ENCODE results near the gene IRAK4.
"Not testable (repeated sequence)": the region's sequence is repeated elsewhere in the genome, so short reads cannot be mapped to it uniquely, and the experiment has no call there.

The IRAK4 gene

DNA sequence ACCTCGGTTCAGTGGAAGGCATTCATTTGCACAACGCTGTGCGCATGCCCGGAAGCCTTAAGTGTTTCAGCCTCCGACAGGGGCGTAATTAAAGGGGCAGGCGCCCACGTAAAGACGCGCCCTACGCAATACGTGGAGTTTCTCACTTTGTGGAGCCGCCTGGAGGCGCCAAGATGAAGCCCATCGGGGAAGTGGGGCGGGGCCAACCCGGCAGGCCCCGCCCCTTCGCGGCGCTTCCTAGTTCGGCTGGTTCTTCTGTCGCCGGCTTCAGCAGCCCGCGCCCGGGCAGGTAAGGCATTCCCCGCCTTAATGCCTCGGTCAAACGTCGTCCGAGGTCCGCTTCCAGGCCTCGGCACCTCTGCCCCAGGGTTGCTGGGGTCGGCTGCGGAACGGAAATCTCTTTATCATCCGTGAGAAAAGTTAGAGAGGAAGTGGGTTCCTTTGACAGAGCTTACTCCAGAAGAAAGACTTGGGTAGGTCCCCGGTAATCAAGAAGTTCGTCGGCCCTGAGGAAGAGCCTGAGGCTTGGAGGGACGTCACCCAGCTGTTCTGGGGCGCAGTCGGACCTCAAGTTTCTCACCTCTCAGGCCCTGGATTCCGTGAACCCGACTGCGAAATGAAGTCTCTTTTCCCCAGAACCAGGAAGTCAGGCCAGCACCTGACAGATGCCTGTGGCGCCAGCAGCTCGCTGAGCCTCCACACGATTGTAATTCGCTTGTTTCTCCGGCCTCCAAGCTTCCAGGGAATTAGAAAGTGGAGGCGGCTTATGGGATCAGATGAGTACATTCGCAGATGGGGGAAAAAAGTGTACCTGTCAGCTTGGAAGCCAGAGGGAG lies at the start of gene IRAK4, which contains the start of gene PUS7L:
Gene IRAK4 (plus strand): TSS at position 224 of the 836 bp plus-strand sequence. CDS start 9,161 bp downstream, outside the sequence.
Gene PUS7L (minus strand): TSS at position 63 of the 836 bp plus-strand sequence. CDS start 3,545 bp downstream, outside the sequence.
- DNase-seq = no peak

GRCh38 chr12:43711348-43711747 lies 47.4 kb upstream of the IRAK4 start:
- no peak for DNase-seq

GRCh38 chr12:43722621-43723020 lies 36.1 kb upstream of the IRAK4 start:
- no peak for DNase-seq

GRCh38 chr12:43723134-43723533 lies 35.6 kb upstream of the IRAK4 start:
- no peak for DNase-seq

DNA sequence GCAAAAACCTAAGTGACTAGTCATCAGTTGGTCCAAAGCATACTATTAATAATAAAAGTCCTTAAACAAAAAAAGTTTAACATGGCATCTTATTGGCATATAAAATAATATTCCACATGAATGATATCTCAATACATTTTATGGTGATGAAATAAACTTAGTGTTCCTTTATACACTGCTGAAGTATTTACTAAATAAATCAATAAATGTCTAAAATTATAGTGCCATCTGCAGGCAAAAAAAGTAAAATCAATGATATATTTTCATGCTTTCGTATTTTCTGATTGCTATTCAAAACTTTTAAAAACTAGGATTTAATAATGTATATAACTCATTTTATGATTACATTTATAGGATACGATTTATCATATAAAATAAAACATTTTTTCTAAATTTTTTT lies 30.6 kb upstream of the IRAK4 start:
- no peak for DNase-seq

DNA sequence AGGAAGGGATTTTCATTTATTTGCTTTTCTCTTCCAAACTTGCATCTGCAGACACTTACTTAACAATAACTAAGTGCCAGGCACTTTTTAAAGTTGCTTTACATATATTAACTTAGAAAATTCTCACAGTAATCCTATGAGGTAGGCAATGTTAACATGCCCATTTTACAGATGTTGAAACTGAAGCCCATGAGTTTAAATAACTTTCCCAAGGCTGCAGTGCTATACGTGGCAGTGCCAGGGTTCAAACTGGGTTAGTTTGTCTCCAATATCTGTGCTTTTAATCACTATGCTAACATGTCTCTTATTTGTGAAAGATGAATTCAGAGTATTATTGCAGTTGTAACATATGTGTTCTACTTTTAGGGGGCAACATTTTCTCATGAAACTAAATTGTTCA lies 30.1 kb upstream of the IRAK4 start:
- no peak for DNase-seq

DNA sequence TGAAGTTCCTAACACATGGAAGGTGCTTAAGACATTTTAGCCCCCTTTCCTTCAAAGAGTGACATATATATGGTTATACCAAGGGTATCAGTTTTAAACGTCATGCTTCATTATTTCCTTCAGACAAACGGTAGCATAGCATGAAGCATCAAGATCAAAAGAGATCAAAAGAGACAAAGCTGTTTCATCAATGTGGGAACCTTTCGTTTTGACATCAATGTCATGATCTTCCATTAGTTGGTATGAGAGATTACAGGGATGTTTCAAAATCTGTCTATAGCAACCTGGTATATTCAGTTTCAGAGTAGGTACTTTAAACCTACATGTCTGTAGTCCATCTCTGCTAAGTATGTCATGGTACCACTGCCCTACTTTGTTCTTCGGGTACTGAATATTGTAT lies 28.5 kb upstream of the IRAK4 start:
- no peak for DNase-seq

- no peak for DNase-seq
Observed at GRCh38 chr12:43733687-43734086, 25.1 kb upstream of the IRAK4 start.

GRCh38 chr12:43736927-43737440 lies 21.8 kb upstream of the IRAK4 start:
- DNase-seq = no peak

DNA sequence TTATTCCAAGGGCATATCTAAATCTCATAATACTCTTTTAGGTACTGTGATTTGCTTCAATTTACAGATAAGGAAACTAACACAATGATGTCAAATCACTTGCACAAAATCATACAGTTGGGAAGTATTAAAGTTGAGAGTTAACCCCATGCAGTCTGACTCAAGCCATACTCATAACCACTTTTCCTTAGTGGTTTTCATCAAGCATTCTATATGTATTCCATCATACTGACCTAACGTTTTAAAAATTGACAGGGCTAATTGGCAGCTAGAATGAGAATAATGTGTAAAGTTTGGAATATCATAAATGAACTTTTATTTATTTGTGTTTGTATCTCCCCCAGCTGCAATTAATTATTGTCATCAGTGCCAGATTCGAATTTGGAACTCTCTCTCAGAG lies 21.1 kb upstream of the IRAK4 start:
- DNase-seq = no peak

DNA sequence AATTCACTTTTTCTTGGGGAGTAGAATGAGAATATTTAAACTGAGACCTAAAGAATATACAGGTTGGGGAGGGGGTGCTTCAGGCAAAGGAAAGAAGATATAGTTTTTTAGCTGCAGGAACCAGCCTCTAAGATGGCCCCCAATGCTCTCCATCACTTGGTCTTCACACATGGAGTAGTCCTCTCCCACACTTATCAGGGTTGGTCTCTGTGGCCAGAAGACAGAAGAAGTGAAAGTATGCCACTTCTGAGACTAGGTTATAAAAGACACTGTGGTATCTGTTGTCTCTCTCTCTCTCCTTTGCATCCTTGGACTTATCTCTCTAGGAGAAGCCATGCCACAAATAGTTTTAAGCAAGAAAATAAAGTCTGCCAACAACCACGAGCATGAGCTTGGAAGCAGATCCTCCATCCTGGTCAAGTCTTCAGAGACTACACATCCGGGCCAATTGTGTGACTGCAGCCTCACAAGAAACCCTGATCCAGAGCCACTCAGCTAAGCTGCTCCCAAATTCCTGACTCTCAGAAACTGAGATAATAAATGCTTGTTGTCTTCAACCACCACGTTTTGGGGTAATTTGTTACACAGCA lies 18.1 kb upstream of the IRAK4 start:
- DNase-seq = no peak

DNA sequence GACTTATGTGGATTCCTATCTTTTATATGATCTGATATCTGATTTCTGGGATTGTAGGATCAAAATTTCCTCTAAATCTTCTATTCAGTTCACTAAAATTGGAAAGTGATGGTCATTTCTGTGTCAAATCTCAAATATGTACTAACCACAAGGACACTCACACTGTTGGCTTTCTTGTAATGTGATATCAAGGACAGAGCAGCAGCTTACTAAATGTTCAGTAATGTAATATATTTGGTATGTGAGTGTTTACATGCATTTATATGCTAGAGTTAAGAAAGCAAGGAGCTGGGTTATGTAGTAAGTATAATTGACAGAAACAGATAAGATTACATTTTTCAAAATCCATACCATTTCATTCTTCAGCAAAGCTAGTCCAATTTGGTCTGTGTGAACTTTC lies 16.6 kb upstream of the IRAK4 start:
- DNase-seq = no peak

DNA sequence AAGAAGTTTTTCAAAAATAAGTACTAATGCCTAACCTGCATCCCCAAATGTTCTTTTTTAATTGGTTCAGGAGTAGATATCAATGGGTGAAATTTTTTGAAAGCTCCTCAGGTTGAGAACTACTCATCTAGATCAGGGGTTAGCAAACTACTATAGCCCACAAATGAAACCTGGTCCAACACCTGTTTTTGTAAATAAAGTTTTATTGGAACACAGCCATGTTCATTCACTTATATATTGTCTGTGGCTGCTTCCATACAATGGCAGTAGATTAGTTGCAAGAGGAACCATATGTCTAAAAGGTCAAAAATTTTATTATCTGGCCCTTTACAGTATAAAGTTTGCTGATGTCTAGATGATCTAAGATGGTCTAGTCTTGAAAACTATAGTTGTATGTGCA lies 13.9 kb upstream of the IRAK4 start:
- no peak for DNase-seq

- no peak for DNase-seq
Observed at GRCh38 chr12:43749016-43749415, 9.7 kb upstream of the IRAK4 start.

GRCh38 chr12:43750814-43751213 lies 7.9 kb upstream of the IRAK4 start:
- DNase-seq = no peak

- DNase-seq = not testable (repeated sequence)
Observed at GRCh38 chr12:43751360-43751759, 7.4 kb upstream of the IRAK4 start.

- no peak for DNase-seq
Observed at GRCh38 chr12:43754015-43754414, 4.7 kb upstream of the IRAK4 start.

DNA sequence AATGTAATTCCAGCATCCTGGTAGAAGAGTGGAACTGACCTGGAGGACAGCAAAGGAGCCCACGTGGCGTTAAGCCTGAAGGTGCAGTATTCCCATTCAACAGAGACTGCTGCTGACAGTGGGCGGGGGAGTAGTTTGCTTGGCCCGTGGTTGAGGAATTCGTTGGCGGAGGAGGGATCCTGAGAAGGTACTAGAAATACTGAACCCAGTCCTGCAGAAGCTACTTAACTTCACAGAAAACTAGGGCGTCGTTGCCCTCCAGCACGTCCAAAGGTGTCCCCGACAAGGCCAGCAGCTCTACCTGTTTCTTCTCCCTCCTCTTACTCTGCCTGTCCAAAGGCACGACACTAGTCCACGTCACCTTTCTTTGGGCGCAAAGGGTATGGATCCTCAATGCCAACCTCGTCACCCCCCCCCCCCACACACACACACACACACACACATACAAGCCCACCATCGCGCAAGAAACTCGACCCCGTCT lies 464 bp upstream of the IRAK4 start:
- DNase-seq = no peak

- DNase-seq = no peak
Observed at GRCh38 chr12:43760396-43760795, 1.6 kb downstream of the IRAK4 start.

- DNase-seq = no peak
Observed at GRCh38 chr12:43761500-43761899, 2.7 kb downstream of the IRAK4 start.

- DNase-seq = no peak
Observed at GRCh38 chr12:43762596-43762995, 3.8 kb downstream of the IRAK4 start.

DNA sequence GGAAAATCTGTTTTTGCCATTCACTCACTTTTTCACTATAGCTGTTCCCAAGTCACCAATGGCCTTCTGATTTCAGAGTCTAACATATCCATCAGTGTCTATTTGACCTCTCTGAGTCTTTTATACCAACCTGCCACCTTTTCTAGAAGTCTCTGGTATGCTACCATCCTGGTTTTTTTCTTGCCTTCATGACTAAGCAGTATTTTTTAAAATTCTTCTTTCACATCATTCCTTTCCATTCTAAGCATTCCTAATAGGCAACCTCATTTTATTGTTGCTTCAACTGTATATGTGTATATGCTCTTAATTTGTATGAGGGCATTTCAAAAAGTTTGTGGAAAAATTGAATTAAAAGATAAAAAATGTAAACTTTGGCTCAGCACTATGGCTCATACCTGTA lies 5.0 kb downstream of the IRAK4 start:
- DNase-seq = no peak

DNA sequence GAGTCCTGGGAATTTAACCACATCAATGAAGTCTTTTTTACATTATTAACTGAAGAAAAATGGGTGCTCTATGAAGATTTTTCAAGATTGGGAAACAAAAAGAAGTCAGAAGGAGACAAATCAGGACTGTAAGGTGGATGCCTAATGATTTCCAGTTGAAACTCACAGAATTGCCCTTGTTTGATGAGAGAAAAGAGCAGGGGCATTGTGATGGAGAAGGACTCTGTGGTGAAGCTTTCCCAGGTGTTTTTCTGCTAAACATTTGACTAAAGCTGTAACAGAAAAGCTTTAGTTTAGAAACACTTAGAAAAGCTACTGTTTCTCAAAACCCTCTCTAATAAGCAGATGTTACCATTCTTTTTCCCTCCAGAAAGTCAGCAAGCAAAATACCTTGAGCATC lies 5.8 kb downstream of the IRAK4 start:
- no peak for DNase-seq

DNA sequence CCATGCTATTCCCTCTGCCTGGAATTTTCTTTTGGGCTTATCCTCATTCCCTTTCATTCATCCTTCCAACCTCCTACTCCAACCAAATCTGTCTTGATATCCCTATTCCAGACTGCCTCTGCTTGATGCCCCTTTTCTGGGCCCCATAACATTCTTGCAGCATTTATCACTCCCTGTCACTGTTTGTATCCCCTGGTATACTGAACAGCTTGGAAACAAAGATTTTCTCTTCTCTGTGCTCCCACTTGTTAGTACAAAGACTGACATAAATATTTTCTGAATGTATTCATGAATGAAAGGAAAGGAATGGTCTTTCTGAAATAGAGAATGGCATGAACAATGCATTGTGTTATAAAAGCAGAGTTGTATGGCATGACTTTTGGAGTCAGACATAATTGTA lies 7.5 kb downstream of the IRAK4 start:
- no peak for DNase-seq

All from NCI-H2171 (cell line).